Measurements from ENCODE around the gene PCSK9.

Gene PCSK9

DNA sequence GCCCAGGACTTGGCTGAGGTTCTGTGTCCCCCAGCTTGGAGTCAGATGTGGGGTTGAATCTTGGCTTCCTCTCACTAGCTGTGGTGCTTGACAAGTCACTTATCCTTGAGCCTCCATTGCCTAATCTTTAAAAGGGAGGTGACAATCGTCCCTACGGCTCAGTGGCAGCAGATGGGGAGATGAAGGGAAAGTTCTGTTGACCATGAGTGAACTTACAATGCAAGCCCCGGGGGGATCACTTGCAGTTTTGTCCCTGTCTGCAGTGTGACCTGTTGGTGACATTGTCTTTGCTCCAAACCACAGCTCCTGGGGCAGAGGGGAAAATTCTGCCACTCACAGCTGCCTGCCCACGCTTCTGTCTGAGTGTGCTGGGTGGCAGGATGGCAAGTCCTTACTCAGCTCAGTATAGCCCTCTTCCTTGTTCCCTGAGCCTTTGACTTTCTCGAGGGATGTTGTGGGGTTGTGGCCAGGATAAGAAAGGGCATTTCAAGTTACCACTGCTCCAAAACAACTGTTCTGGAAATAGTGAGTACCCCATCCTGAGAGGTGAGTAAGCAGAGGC lies 1.7 kb downstream of the PCSK9 start:
- in situ Hi-C loops (cut with MboI; ENCODE audit: low pct_unique_long_range_greater_than_20kb, low sequenced_read_pairs), result no loop called here
- no peak for DNase-seq

- in situ Hi-C loops (cut with MboI; ENCODE audit: low pct_unique_long_range_greater_than_20kb, low sequenced_read_pairs), result no loop called here
- DNase-seq, result no peak
These were observed 2.3 kb downstream of the PCSK9 start for GRCh38 chr1:55041613-55042012.

DNA sequence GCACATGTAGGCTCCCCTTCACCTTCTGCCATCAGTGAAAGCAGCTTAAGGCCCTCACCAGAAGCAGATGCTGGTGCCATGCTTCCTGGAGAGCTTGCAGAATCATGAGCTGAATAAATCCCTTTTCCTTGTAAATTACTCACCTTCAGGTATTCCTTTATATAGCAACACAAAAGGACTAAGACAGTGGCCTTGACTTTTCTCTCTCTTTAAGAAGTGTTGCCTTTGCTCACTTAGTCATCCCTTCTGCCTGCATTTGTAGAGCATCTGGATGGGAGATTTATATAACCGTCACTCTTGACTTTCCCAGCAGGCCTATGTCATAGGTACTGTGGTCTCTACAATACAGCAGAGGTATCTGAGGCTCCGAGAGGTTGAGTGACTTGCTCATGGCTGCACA lies 3.7 kb downstream of the PCSK9 start:
- no peak for DNase-seq
- in situ Hi-C loops (cut with MboI; ENCODE audit: low pct_unique_long_range_greater_than_20kb, low sequenced_read_pairs), result no loop called here

DNA sequence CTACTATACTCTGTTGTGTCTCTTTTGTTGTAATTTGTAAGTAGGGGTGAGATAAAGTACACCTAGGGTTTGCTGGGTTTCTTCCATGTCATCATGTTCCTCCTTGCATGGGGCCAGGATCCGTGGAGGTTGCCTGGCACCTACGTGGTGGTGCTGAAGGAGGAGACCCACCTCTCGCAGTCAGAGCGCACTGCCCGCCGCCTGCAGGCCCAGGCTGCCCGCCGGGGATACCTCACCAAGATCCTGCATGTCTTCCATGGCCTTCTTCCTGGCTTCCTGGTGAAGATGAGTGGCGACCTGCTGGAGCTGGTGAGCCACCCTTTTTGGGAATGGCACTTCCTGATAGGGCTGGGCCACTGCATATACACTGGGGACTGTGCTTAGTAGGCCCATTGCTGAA lies 4.4 kb downstream of the PCSK9 start:
- in situ Hi-C loops (cut with MboI; ENCODE audit: low pct_unique_long_range_greater_than_20kb, low sequenced_read_pairs), result no loop called here
- DNase-seq, result no peak

DNA sequence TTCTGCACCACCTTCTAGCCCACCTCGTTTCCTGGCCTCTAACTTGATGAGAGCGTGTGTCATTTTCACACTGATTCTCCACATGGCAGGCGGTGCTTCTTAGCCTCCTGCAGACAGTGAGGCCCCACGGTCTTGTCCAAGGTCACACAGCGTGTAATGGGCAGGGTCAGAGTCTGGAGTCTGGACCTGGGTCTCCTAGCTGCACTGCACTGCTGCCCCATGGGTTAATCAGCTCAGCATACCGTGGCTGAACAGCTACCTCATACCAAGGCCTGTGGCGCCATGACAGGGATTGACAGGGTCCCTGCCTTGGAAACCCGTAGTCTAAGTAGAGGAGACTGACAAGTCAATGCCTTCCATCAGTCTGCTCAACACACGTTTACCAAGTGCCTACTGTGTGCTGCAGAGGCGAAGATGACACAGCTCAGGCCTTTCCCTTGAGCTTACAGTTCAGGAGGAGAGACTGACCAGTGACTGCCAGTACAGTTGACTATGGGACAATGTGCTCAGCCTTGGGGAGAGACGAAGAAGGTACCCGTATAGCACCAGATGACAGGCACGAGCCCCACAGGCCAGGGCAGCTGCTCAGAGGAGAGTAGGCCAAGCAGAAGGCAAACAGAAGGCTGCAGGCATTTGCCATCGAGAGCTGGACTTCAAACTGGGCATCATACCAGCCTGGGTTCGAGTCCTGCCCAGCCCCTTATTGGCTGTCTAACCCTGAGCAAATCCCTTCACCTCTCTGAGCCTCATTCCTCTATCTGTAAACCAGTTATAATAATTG lies 5.5 kb downstream of the PCSK9 start:
- no peak for DNase-seq
- in situ Hi-C loops (cut with MboI; ENCODE audit: low pct_unique_long_range_greater_than_20kb, low sequenced_read_pairs), result no loop called here

DNA sequence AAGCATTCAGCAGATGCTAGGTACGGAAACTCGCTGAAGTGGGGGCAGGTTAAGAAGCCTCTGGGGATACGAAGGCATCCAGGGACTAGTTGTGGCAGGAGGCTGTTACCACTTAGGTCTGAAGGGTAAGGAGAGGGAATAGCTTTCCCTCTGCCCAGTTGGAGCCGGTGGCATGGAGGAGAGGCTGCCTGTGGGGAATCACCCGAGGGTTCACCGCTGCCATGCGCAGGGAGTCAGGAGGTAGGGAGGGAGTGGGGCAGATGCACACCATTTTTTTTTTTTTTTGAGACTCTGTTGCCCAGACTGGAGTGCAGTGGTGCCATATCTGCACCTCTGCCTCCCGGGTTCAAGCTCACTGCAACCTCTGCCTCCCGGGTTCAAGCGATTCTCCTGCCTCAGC lies 6.1 kb downstream of the PCSK9 start:
- no peak for DNase-seq
- in situ Hi-C loops (cut with MboI; ENCODE audit: low pct_unique_long_range_greater_than_20kb, low sequenced_read_pairs), result no loop called here

DNA sequence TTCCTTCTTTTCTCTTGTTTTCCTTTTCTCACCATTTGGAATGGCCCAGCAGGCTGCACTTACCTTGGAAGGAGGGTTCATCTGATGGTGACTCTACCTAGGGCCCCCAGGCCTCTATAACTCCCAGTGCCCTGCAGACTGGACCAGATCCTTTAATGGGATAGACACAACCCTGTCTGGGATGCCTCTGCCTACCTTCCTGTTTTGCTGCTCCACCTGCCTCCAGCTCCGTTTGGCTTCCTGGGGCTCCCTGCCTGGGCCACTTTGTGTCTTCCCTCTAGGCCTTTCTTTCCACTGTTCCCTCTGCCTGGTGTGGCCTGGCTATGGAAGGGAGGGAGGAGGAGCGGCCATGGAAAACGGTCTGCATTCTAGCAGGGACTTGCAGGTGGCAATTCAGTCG lies 7.5 kb downstream of the PCSK9 start:
- in situ Hi-C loops (cut with MboI; ENCODE audit: low pct_unique_long_range_greater_than_20kb, low sequenced_read_pairs), result no loop called here
- DNase-seq, result no peak

DNA sequence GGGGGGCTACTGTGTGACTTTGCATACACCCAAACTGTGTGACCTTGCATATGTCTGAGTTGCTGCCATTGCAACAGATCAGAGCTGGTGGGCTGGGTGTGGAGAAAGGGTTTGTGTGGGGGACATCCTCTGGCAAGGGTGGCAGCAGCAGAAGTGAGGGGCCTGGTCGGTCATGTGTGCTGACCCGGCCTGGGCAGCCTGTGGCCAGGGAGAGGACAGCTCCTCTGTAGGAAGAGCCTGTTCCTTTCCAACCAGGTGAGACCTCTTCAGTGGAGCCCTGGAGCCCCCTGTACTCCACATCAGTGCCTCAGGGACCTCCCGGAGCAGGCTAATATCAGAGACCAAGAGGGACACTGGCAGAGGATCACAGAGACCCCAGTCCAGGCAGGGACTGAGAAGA lies 8.3 kb downstream of the PCSK9 start:
- in situ Hi-C loops (cut with MboI; ENCODE audit: low pct_unique_long_range_greater_than_20kb, low sequenced_read_pairs), result no loop called here
- DNase-seq, result no peak

- in situ Hi-C loops (cut with MboI; ENCODE audit: low pct_unique_long_range_greater_than_20kb, low sequenced_read_pairs), result no loop called here
- no peak for DNase-seq
These were observed 9.3 kb downstream of the PCSK9 start for GRCh38 chr1:55048453-55049270.

- in situ Hi-C loops (cut with MboI; ENCODE audit: low pct_unique_long_range_greater_than_20kb, low sequenced_read_pairs), result no loop called here
These were observed 10.0 kb downstream of the PCSK9 start for GRCh38 chr1:55049271-55049913.

DNA sequence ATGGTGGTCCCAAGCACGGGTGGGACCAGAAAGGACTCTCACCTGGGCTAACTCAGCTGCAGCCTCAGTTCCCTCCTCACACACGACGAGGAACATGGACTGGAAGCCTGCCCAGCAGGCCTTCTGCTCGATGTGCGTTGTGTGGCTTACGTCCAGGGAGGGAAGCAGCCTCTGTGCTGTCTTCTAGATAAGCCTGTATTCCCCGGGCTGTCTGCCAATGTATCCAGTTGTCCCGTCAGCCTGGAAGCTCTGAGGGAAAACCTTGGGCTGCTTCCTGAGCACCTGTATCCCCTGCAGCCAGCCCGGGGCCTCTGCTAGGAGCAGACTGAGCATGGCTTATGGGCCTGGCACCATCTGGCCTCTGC lies 10.5 kb downstream of the PCSK9 start:
- DNase-seq, result no peak
- in situ Hi-C loops (cut with MboI; ENCODE audit: low pct_unique_long_range_greater_than_20kb, low sequenced_read_pairs), result no loop called here

More at GRCh38 chr1:55049271-55049913, 10.0 kb downstream of the PCSK9 start:
- DNase-seq, result no peak

GRCh38 chr1:55050283-55050682 lies 10.9 kb downstream of the PCSK9 start:
- in situ Hi-C loops (cut with MboI; ENCODE audit: low pct_unique_long_range_greater_than_20kb, low sequenced_read_pairs), result no loop called here
- no peak for DNase-seq

DNA sequence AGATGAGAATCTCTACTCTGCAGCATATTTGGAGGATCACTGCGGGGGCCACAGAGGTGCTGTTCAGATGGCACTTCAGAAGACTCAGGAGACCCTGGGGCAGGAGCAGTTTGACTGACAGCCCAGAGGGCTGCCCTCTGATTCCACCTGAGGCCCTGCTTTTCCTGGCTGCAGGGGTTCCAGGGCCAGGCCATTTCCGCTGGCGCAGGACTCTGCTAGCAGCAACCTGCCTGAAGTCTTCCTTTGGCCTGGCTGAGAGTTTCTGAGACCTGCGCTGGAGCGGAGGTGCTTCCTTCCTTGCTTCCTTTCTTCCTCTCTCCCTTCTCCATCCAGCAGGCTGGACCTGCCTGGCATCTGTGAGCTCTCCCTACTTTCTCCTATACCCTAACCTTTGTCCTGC lies 11.8 kb downstream of the PCSK9 start:
- no peak for DNase-seq

DNA sequence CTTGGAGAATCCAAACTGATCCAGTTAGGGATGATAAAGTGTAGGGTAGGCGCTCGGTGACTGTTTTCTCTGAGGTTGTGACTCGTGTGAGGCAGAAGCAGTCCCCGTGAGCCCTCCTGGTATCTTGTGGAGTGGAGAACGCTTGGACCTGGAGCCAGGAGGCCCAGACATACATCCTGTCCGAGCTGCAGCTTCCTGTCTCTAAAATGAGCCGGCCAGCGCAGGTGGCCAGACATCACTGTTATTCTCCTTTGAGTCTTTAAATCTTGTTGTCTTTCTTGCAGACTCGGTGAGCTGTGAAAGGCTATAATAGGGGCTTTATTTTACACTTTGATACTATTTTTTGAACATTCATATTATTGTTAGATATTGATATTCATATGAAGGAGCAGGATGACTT lies 12.3 kb downstream of the PCSK9 start:
- in situ Hi-C loops (cut with MboI; ENCODE audit: low pct_unique_long_range_greater_than_20kb, low sequenced_read_pairs), result no loop called here
- no peak for DNase-seq

More for the DNA sequence above, 11.8 kb downstream of the PCSK9 start:
- in situ Hi-C loops (cut with MboI; ENCODE audit: low pct_unique_long_range_greater_than_20kb, low sequenced_read_pairs), result no loop called here

DNA sequence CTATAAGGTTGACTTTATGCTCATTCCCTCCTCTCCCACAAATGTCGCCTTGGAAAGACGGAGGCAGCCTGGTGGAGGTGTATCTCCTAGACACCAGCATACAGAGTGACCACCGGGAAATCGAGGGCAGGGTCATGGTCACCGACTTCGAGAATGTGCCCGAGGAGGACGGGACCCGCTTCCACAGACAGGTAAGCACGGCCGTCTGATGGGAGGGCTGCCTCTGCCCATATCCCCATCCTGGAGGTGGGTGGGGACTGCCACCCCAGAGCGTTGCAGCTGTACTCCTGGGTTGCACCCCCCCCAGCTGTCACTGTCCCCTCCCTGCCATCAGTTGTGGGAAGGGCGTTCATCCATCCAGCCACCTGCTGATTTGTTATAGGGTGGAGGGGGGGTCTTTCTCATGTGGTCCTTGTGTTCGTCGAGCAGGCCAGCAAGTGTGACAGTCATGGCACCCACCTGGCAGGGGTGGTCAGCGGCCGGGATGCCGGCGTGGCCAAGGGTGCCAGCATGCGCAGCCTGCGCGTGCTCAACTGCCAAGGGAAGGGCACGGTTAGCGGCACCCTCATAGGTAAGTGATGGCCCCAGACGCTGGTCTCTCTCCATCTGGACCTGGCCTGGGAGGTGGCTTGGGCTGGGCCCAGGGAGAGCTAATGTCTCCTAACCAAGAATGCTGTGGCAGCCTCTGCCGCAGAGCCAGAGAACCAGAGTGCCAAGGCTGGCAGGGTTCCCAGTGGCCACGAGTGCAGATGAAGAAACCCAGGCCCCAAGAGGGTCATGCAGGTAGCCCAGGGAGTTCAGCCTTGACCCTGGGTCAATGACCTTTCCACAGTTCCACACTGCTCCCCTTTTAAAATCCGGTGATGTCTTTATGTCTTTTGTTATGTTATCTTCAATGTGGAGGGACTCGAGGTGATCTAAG lies 13.1 kb downstream of the PCSK9 start:
- in situ Hi-C loops (cut with MboI; ENCODE audit: low pct_unique_long_range_greater_than_20kb, low sequenced_read_pairs), result no loop called here
- no peak for DNase-seq

DNA sequence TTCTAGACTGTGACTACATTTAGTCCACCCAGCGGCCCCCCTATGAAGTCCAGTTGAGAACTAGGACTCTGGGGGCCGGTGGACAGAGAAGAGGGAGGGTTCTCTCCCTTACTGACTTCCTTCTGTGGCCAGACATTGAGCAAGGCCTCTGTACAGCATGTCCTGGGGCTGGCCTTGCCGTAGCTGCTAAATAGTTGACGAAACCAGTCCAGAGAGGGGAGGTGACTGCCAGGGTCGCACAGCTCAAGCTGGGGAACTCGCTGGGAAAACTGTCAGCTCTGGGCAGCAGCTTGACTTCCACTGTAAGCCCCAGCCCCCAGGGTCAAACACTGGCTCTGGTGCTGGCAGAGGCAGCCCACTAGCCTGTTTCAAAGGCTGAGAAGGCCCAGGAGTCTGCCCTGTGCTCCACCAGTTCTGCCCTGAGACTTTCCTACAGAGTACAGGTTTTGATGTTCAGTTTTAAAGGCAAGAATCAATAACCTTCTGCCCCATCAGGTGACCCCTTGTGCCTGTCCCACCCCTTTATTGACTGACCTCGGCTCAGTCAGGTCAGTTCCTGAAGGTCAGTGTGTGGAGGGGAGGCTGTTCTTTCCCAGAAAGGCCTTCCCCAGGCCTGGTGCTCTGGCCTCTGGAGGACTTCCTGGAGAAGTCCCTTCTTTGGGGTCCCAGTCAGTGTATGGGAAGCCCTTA lies 14.1 kb downstream of the PCSK9 start:
- DNase-seq, result no peak
- in situ Hi-C loops (cut with MboI; ENCODE audit: low pct_unique_long_range_greater_than_20kb, low sequenced_read_pairs), result no loop called here

- DNase-seq, result no peak
- in situ Hi-C loops (cut with MboI; ENCODE audit: low pct_unique_long_range_greater_than_20kb, low sequenced_read_pairs), result no loop called here
These were observed 15.0 kb downstream of the PCSK9 start for GRCh38 chr1:55054396-55054795.

DNA sequence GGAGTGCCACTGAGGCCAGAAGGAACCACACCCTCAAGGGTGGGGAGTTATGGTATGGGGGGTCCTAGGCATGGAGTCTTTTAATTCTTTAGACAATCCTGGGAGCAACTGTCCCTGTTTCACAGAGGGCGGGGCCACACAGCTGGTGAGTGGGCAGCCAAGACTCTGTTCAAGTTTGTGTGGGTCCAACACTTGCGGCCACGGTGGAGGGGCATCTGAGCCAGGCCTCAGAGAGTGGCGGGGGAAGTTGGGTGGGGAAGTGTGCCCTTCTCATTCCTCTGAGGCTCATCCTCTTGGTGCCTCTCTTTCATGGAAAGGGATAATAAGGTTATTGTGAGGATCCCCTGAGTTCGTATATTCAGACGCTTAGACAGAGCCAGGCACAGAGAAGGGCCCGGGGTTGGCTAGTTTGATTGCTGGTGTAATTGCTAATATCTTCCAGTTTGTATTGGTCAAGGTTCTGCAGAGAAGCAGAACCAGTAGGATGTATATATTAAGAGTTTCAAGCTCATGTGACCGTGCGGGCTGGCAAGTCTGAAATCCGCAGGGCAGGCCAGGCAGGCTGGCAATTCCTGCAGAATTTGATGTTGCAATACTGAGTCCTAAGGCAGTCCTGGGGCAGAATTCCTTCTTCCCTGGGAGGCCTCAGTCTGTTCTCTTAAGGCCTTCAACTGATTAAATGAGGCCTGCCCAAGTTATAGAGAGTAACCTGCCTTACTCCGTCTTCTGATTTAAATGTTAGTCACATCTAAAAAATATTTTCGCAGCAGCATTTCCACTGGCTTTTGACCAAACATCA lies 15.9 kb downstream of the PCSK9 start:
- in situ Hi-C loops (cut with MboI; ENCODE audit: low pct_unique_long_range_greater_than_20kb, low sequenced_read_pairs), result no loop called here

More for the DNA sequence above, 15.9 kb downstream of the PCSK9 start:
- DNase-seq, result no peak

Measured in KBM-7 (cell line).